BE2C (cell line): Measurements from ENCODE around the gene PHC2.
"Not testable (repeated sequence)": the region's sequence is repeated elsewhere in the genome, so short reads cannot be mapped to it uniquely, and the experiment has no call there.

ENCODE experiments used
- DNase-seq: peaks from one replicate; pipeline ENCODE4 v3.0.0-alpha.2; 2020
- H3K27me3 ChIP-seq: fragments of 250-450 bp; sonication (Bioruptor Pico); 2 replicates; pipeline ENCODE4 v1.5.1; 2020; ENCODE audit warnings: mild to moderate bottlenecking
- H3K36me3 ChIP-seq: fragments of 250-450 bp; sonication (Bioruptor Pico); 2 replicates; pipeline ENCODE4 v1.5.1; 2020; ENCODE audit warnings: mild to moderate bottlenecking
- H3K4me1 ChIP-seq: fragments of 250-450 bp; sonication (Bioruptor Pico); 2 replicates; pipeline ENCODE4 v1.5.1; 2020
- H3K4me3 ChIP-seq: 2 replicates; pipeline ENCODE4 v1.5.1; 2011; ENCODE audit warnings: low read depth, low read length
- H3K9me3 ChIP-seq: fragments of 250-450 bp; sonication (Bioruptor Pico); 2 replicates; pipeline ENCODE4 v1.5.1; 2020
- TF ChIP-seq, protein P1 (sequence below): IDR thresholded peaks from 2 replicates; pipeline ENCODE4 v1.5.1; 2012; ENCODE audit warnings: mild to moderate bottlenecking, low read depth, low read length

The PHC2 gene

DNA sequence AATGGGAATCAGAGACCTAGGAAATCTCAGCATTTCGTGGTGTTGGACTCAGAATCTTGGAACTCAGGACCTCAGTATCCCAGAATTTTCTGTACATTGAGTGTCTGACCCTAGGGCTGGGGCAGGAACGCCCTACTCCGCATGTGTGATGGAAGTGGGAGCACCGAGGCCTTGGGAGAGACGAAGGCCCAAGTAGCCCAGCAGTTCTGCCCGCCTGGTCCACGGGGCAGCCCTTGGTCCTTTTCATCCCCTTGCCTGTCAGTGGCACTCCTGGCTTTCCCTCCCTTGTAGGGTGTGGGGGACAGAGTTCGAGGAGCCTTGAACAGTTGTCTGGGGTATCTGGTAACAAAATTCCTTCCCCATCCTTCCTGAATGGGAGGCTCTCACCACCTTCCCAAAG, 120.2 kb downstream of the PHC2 start:
- no peaks in the 10 kb centered on the region for H3K27me3 ChIP-seq
- H3K4me3 ChIP-seq = no peak overlapping the region
- no peak for DNase-seq
- H3K4me1 ChIP-seq = no peaks in the 10 kb centered on the region
- no peaks in the 10 kb centered on the region for H3K36me3 ChIP-seq
- H3K9me3 ChIP-seq = no peaks in the 10 kb centered on the region
- TF ChIP-seq, protein P1, sequence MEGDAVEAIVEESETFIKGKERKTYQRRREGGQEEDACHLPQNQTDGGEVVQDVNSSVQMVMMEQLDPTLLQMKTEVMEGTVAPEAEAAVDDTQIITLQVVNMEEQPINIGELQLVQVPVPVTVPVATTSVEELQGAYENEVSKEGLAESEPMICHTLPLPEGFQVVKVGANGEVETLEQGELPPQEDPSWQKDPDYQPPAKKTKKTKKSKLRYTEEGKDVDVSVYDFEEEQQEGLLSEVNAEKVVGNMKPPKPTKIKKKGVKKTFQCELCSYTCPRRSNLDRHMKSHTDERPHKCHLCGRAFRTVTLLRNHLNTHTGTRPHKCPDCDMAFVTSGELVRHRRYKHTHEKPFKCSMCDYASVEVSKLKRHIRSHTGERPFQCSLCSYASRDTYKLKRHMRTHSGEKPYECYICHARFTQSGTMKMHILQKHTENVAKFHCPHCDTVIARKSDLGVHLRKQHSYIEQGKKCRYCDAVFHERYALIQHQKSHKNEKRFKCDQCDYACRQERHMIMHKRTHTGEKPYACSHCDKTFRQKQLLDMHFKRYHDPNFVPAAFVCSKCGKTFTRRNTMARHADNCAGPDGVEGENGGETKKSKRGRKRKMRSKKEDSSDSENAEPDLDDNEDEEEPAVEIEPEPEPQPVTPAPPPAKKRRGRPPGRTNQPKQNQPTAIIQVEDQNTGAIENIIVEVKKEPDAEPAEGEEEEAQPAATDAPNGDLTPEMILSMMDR = no peak

DNA sequence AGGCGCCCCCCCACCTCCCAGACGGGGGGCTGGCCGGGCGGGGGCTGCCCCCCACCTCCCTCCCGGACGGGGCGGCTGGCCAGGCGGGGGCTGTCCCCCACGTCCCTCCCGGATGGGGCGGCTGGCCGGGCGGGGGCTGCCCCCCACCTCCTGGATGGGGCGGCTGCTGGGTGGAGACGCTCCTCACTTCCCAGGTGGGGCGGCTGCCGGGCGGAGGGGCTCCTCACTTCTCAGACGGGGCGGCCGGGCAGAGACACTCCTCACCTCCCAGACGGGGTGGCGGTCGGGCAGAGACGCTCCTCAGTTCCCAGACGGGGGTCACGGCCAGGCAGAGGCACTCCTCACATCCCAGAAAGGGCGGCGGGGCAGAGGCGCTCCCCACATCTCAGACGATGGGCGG, 121.5 kb downstream of the PHC2 start:
- not testable (repeated sequence) for DNase-seq, H3K27me3 ChIP-seq, H3K36me3 ChIP-seq, H3K4me3 ChIP-seq, H3K4me1 ChIP-seq, H3K9me3 ChIP-seq

DNA sequence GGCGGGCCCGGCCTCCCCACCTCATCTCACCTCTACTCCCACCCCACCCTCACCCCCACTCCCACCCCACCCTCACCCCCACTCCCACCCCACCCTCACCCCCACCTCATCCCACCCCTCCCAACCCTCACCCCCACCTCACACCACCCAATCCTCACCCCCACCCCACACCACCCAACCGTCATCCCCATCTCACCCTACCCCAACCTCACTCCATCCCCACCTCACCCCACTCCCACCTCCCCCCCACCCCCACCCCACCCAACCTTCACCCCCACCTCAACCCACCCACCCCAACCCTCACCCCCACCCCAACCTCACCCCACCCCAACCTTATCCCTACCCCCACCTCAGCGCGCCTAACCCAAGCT, 123.4 kb downstream of the PHC2 start:
- DNase-seq = no peak
- Histone ChIP-seq H3K9me3 (no peaks in the 10 kb centered on the region), H3K4me1 (no peaks in the 10 kb centered on the region), H3K4me3 (no peak overlapping the region), H3K36me3 (no peaks in the 10 kb centered on the region), H3K27me3 (no peaks in the 10 kb centered on the region)
- TF ChIP-seq, protein P1 = no peak

DNA sequence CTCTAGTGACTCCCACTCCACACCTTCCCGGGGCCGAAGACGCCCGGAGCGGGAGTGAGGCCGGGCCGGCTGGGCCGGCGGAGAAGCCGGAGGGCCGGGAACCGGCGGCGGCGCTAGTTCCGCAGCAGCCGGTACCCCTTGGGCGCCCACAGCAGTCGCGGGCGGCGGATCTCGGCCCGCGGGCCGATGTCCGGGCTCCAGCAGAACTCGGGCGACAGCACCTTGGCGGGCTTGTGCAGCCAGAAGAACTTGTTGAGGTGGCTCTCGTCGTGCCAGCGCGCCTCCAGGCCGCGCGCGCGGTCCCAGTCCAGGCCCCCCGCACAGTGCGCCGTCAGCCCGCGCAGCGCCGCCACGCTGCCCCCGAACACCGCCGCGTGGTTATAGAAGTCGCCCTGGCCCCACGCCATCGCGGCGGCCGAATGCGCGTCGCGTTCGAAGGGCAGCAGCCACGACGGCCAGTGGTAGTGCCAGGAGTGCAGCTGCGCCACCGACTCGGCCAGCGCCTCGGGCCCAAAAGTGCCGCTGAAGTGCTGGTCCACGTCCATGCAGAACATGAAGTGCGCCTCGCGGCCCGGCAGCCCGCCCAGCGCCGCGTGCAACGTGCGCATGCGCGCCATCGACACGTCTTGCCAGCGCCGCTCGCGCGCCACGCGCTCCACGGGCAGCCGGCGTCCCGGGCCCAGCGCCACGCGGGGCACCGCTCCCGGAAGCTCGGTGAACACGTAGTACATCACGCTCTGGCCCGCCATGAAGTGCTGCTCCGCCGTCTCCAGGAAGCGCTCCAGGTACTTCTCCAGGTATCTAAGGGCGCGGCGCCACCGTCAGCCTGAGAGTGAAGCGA, 124.0 kb downstream of the PHC2 start:
- H3K4me3 ChIP-seq = no peak overlapping the region
- no peaks in the 10 kb centered on the region for H3K27me3 ChIP-seq
- TF ChIP-seq, protein P1 = no peak
- H3K36me3 ChIP-seq = no peaks in the 10 kb centered on the region
- no peaks in the 10 kb centered on the region for H3K9me3 ChIP-seq
- no peak for DNase-seq
- H3K4me1 ChIP-seq = no peaks in the 10 kb centered on the region

DNA sequence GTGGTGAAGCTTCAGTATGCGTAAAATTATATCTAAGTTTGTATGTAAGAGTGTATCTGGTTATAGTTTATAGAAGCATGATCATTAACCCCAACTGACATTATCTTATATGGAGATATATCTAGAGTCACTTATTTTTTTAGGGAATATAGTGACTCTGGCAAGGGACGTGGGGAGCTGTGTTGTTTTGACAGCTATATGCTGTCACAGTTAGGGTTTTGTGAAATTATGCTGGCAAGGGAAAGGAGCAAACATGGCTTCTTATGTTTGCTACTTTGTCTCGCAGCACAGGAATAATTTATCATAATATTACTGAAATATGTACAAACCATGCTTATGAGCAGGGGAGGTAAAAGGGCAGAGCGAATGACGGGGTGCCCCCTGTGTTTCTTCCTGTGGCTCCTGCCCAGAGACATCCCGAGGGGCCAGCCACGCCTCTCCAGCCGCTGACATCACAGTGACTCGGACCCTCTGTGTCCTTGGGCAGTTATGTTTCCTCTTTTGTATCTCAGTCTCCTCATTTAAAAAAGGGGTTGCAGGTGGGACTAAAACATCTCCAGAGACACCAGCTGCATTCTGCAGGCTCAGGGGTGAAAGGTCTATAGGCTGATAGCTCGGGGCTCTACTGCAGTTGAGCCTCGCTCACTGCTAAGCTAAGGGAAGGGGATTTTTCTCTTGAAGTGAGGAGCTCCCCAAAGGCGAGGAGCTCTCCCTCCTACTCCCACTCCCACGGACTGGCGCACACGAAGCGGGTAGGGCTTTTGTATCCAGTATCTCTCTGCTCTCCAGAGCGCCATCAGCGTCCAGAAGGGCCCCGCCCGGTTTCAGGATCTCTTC, 124.9 kb downstream of the PHC2 start:
- TF ChIP-seq, protein P1 = no peak
- no peaks in the 10 kb centered on the region for H3K36me3 ChIP-seq
- H3K27me3 ChIP-seq = no peaks in the 10 kb centered on the region
- H3K9me3 ChIP-seq = no peaks in the 10 kb centered on the region
- no peak overlapping the region for H3K4me3 ChIP-seq
- H3K4me1 ChIP-seq = no peaks in the 10 kb centered on the region
- no peak for DNase-seq

DNA sequence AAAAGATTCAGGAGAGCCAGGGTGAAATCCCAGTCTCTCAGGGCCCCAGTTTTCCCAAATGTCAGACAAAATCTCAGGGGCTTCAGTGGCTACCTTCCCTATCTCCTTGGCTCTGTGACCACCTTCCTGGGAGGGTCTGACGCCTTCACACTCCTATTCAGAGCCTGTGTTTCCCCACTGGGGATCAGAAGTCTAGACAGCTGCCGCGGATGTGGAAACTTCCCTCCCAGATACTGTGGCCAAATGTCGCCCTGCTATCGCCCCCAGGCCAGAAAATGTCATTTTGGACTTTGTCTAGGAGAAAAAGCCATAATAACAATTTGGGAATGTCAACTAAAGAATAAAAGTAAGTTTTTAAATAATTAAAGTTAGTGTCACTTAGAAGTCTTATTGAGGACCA, 125.9 kb downstream of the PHC2 start:
- Histone ChIP-seq H3K27me3 (no peaks in the 10 kb centered on the region), H3K4me1 (no peaks in the 10 kb centered on the region), H3K9me3 (no peaks in the 10 kb centered on the region), H3K4me3 (no peak overlapping the region), H3K36me3 (no peaks in the 10 kb centered on the region)
- DNase-seq = no peak
- TF ChIP-seq, protein P1 = no peak
